Mononuclear cell (primary cell): ENCODE data around the gene BEST4. TPM values are rescaled to one million over a fixed set of nuclear protein-coding genes. Genes with fewer than 3 reads are reported as not detected.
"Not testable (repeated sequence)": the region's sequence is repeated elsewhere in the genome, so short reads cannot be mapped to it uniquely, and the experiment has no call there.

Experiments
- H3K27me3 ChIP-seq: 2 replicates; pipeline ENCODE4 v1.6.0; 2011; ENCODE audit warnings: low read length, control low read depth; ENCODE audit not compliant: insufficient read depth
- H3K4me1 ChIP-seq: 2 replicates; pipeline ENCODE4 v1.5.1; 2011; ENCODE audit warnings: mild to moderate bottlenecking, low read length, control low read depth; ENCODE audit not compliant: insufficient read depth
- H3K4me3 ChIP-seq: 2 replicates; pipeline ENCODE4 v1.5.1; 2011; ENCODE audit warnings: mild to moderate bottlenecking, low read length, moderate library complexity
- H3K9me3 ChIP-seq: 2 replicates; pipeline ENCODE4 v1.5.1; 2011; ENCODE audit warnings: low read depth, mild to moderate bottlenecking, control low read depth, low read length
- total RNA-seq: library from RNA; depleted of rRNA; stranded (reverse); fragments of >200 nt; gene quantifications from one replicate; pipeline ENCODE4 v1.2.3, GENCODE V29; 2012

BEST4 gene
- total RNA-seq, 1 donor = 0.21 TPM

GRCh38 chr1:44778705-44779576 lies 9.0 kb downstream of the BEST4 start:
- Histone ChIP-seq H3K9me3 (no peaks in the 10 kb centered on the region), H3K4me1 (peaks cover 42% of the 10 kb centered on the region), H3K27me3 (no peaks in the 10 kb centered on the region), H3K4me3 (no peak overlapping the region)

- Histone ChIP-seq H3K9me3 (no peaks in the 10 kb centered on the region), H3K4me1 (peaks cover 37% of the 10 kb centered on the region), H3K27me3 (no peaks in the 10 kb centered on the region), H3K4me3 (no peak overlapping the region)
Measured at GRCh38 chr1:44777969-44778635, 9.9 kb downstream of the BEST4 start.

- H3K4me3 ChIP-seq = no peak overlapping the region
- H3K9me3 ChIP-seq = no peaks in the 10 kb centered on the region
- H3K4me1 ChIP-seq = peaks cover 37% of the 10 kb centered on the region
- no peaks in the 10 kb centered on the region for H3K27me3 ChIP-seq
Measured at GRCh38 chr1:44777547-44777946, 10.4 kb downstream of the BEST4 start.

GRCh38 chr1:44776730-44777068 lies 11.3 kb downstream of the BEST4 start:
- peaks cover 37% of the 10 kb centered on the region for H3K4me1 ChIP-seq
- no peaks in the 10 kb centered on the region for H3K27me3 ChIP-seq
- H3K4me3 ChIP-seq = peak overlapping the region; percentile 97
- no peaks in the 10 kb centered on the region for H3K9me3 ChIP-seq

- Histone ChIP-seq H3K4me1 (peaks cover 37% of the 10 kb centered on the region), H3K9me3 (no peaks in the 10 kb centered on the region)
Measured at GRCh38 chr1:44775930-44776729, 11.8 kb downstream of the BEST4 start.

GRCh38 chr1:44775078-44775929 lies 12.7 kb downstream of the BEST4 start, which contains the start of gene RPS8:
TSS of gene RPS8 (plus strand) at chr1:44775540. CDS start at chr1:44775597, 57 bp downstream.
- H3K4me3 ChIP-seq = peak within 1 kb of the TSS; percentile 97
- peaks cover 37% of the 10 kb centered on the region for H3K4me1 ChIP-seq
- no peaks in the 10 kb centered on the region for H3K9me3 ChIP-seq
- no peaks in the 10 kb centered on the region for H3K27me3 ChIP-seq

More at GRCh38 chr1:44775930-44776729, 11.8 kb downstream of the BEST4 start:
- Histone ChIP-seq H3K27me3 (no peaks in the 10 kb centered on the region), H3K4me3 (peak overlapping the region; percentile 97)

GRCh38 chr1:44766421-44766820 lies 21.5 kb downstream of the BEST4 start:
- H3K4me3 ChIP-seq, H3K27me3 ChIP-seq, H3K4me1 ChIP-seq, H3K9me3 ChIP-seq: not testable (repeated sequence)

GRCh38 chr1:44760876-44761275 lies 27.1 kb downstream of the BEST4 start:
- no peaks in the 10 kb centered on the region for H3K9me3 ChIP-seq
- H3K4me3 ChIP-seq = no peak overlapping the region
- peaks cover 6% of the 10 kb centered on the region for H3K4me1 ChIP-seq
- H3K27me3 ChIP-seq = no peaks in the 10 kb centered on the region

GRCh38 chr1:44759077-44759476 lies 28.9 kb downstream of the BEST4 start:
- H3K9me3 ChIP-seq = no peaks in the 10 kb centered on the region
- no peaks in the 10 kb centered on the region for H3K27me3 ChIP-seq
- H3K4me1 ChIP-seq = peaks cover 6% of the 10 kb centered on the region
- no peak overlapping the region for H3K4me3 ChIP-seq

GRCh38 chr1:44757420-44757819 lies 30.6 kb downstream of the BEST4 start:
- H3K9me3 ChIP-seq = no peaks in the 10 kb centered on the region
- H3K4me3 ChIP-seq = no peak overlapping the region
- peaks cover 6% of the 10 kb centered on the region for H3K4me1 ChIP-seq
- no peaks in the 10 kb centered on the region for H3K27me3 ChIP-seq

- Histone ChIP-seq H3K9me3 (no peaks in the 10 kb centered on the region), H3K4me1 (no peaks in the 10 kb centered on the region), H3K4me3 (no peak overlapping the region), H3K27me3 (no peaks in the 10 kb centered on the region)
Measured at GRCh38 chr1:44747878-44748277, 40.1 kb downstream of the BEST4 start.

GRCh38 chr1:44743211-44743610 lies 44.8 kb downstream of the BEST4 start:
- Histone ChIP-seq H3K4me1 (peaks cover 17% of the 10 kb centered on the region), H3K4me3 (no peak overlapping the region), H3K27me3 (no peaks in the 10 kb centered on the region), H3K9me3 (no peaks in the 10 kb centered on the region)

GRCh38 chr1:44740179-44740617 lies 47.8 kb downstream of the BEST4 start:
- Histone ChIP-seq H3K4me1 (peaks cover 17% of the 10 kb centered on the region), H3K9me3 (no peaks in the 10 kb centered on the region), H3K4me3 (peak overlapping the region; percentile 76), H3K27me3 (no peaks in the 10 kb centered on the region)
